Ectodermal cell (in vitro differentiated cells): ENCODE data around the gene SEL1L.

ENCODE experiments used
- H3K27ac ChIP-seq: 2 replicates; pipeline ENCODE4 v1.7.0; 2013; ENCODE audit warnings: mild to moderate bottlenecking, low read depth, low read length; ENCODE audit not compliant: insufficient read depth, poor library complexity, severe bottlenecking
- H3K27me3 ChIP-seq: 2 replicates; pipeline ENCODE4 v1.7.0; 2013; ENCODE audit warnings: mild to moderate bottlenecking, low read length; ENCODE audit not compliant: insufficient read depth, control insufficient read depth, poor library complexity, severe bottlenecking
- H3K36me3 ChIP-seq: one replicate; pipeline ENCODE4 v1.7.0; 2013; ENCODE audit warnings: low read length; ENCODE audit not compliant: control insufficient read depth, insufficient read depth
- H3K4me1 ChIP-seq: one replicate; pipeline ENCODE4 v1.7.0; 2013; ENCODE audit warnings: low read length; ENCODE audit not compliant: control insufficient read depth, insufficient read depth
- H3K4me3 ChIP-seq: 2 replicates; pipeline ENCODE4 v1.7.0; 2013; ENCODE audit warnings: low read depth, low read length, control low read depth; ENCODE audit not compliant: insufficient read depth
- H3K9me3 ChIP-seq: 2 replicates; pipeline ENCODE4 v1.7.0; 2013; ENCODE audit warnings: mild to moderate bottlenecking, low read length, moderate library complexity; ENCODE audit not compliant: control insufficient read depth
- WGBS, 2 experiments: methylation state at CpG; one replicate each; pipeline ENCODE4 v1.1.7; 2013; ENCODE audit warnings: missing lambda C conversion rate in 2 of 2; 5-methylcytosine and 5-hydroxymethylcytosine counted together

The SEL1L gene

GRCh38 chr14:81511111-81511904 is 22.3 kb downstream of the SEL1L start:
- WGBS, 2 experiments: 54 to 68% methylated on average over 4 to 6 of the region's 6 CpGs
- H3K36me3 ChIP-seq: no peaks in the 10 kb centered on the region

DNA sequence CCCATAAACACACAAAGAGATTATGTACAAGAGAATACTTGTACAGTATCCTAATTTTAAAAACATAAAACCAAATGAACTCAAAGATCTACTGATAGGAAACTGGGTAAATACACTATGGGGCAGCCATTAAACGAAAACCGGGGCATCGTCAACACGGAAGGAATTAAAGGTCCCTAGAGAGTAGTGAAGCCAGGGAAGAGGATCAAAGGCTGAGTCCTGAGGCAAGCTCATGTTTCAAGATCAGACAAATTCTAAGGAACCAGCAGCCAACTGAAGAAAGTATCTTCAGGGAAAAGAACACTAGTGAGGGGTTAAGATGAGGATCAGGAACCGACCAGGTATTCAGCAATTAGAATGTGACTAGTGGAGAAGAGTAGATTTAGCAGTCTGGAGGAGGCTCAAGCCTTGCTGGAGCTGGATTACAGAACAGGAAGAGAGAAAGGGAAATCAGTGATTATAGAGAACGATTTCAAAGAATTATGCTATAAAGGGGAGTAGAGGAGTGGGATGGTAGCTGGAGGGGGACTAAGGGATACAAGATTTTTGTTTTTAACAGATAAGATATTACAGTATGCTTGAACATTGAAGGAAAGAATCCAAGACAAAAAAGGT is 23.7 kb downstream of the SEL1L start:
- Histone ChIP-seq H3K4me3 (no peak overlapping the region), H3K27me3 (no peaks in the 10 kb centered on the region), H3K36me3 (no peaks in the 10 kb centered on the region), H3K4me1 (peaks cover 5% of the 10 kb centered on the region), H3K27ac (no peak overlapping the region), H3K9me3 (no peaks in the 10 kb centered on the region)
- WGBS, 2 experiments: 76 to 83% methylated on average over 6 of the region's 6 CpGs

More at GRCh38 chr14:81511111-81511904, 22.3 kb downstream of the SEL1L start:
- no peaks in the 10 kb centered on the region for H3K27me3 ChIP-seq
- no peaks in the 10 kb centered on the region for H3K9me3 ChIP-seq
- H3K4me3 ChIP-seq: no peak overlapping the region
- peaks cover 5% of the 10 kb centered on the region for H3K4me1 ChIP-seq
- H3K27ac ChIP-seq: no peak overlapping the region

- peaks cover 5% of the 10 kb centered on the region for H3K36me3 ChIP-seq
- 87 to 88% methylated on average over 5 of the region's 5 CpGs for WGBS, 2 experiments
Observed at GRCh38 chr14:81509321-81509720, 24.3 kb downstream of the SEL1L start.

GRCh38 chr14:81506487-81506886 is 27.2 kb downstream of the SEL1L start:
- no peaks in the 10 kb centered on the region for H3K27me3 ChIP-seq
- H3K4me3 ChIP-seq: no peak overlapping the region
- peaks cover 21% of the 10 kb centered on the region for H3K36me3 ChIP-seq
- H3K9me3 ChIP-seq: no peaks in the 10 kb centered on the region
- peaks cover under 1% of the 10 kb centered on the region for H3K4me1 ChIP-seq
- H3K27ac ChIP-seq: no peak overlapping the region

More at GRCh38 chr14:81509321-81509720, 24.3 kb downstream of the SEL1L start:
- Histone ChIP-seq H3K4me1 (peaks cover 5% of the 10 kb centered on the region), H3K27ac (no peak overlapping the region), H3K9me3 (no peaks in the 10 kb centered on the region), H3K4me3 (no peak overlapping the region), H3K27me3 (no peaks in the 10 kb centered on the region)

- no peaks in the 10 kb centered on the region for H3K9me3 ChIP-seq
- peaks cover 21% of the 10 kb centered on the region for H3K36me3 ChIP-seq
- H3K4me1 ChIP-seq: no peaks in the 10 kb centered on the region
- no peak overlapping the region for H3K4me3 ChIP-seq
- H3K27ac ChIP-seq: no peak overlapping the region
- H3K27me3 ChIP-seq: no peaks in the 10 kb centered on the region
- WGBS, 2 experiments: 91 to 93% methylated on average over 2 of the region's 2 CpGs
Observed at GRCh38 chr14:81504864-81505263, 28.8 kb downstream of the SEL1L start.

DNA sequence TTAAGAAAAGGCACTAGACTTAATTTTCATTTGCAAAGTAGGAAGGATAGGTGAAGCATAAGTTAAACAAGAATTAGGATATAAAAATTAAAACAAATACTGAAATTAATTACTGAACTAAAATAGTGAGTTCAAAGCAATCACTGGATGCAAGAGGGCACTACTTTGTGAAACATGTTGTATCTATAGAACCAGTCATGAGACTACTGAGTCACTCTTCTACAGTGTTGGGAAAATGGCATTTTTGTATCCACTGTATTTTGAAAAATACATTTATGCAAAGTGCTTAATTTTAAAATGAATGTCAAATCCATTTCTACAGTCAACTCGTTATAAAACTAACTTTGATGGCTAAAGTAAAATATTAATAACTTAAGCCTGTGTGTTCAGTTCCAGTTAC is 47.9 kb downstream of the SEL1L start:
- no peaks in the 10 kb centered on the region for H3K27me3 ChIP-seq
- WGBS, 2 experiments: 100% methylated on average over 1 of the region's 1 CpG; no CpG with 5 or more reads in 1 of the 2 experiments
- no peaks in the 10 kb centered on the region for H3K9me3 ChIP-seq
- peaks cover 10% of the 10 kb centered on the region for H3K36me3 ChIP-seq
- no peak overlapping the region for H3K4me3 ChIP-seq
- no peaks in the 10 kb centered on the region for H3K4me1 ChIP-seq
- no peak overlapping the region for H3K27ac ChIP-seq

DNA sequence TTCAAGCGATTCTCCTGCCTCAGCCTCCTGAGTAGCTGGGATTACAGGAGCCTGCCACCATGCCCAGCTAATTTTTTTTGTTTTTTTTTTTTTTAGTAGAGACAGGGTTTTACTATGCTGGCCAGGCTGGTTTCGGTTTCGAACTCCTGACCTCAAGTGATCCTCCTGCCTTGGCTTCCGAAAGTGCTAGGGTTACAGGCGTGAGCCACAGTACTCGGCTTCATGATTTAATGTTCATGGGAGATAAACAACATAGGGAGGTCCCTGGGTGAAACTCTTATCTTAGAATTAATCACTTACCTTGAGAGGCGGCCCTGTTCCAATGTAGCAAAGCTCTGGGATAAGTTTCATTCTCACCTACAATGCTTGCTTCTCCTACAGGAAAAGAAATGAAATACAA is 48.3 kb downstream of the SEL1L start:
- WGBS, 2 experiments: 93 to 96% methylated on average over 7 of the region's 7 CpGs
- Histone ChIP-seq H3K27me3 (no peaks in the 10 kb centered on the region), H3K4me1 (no peaks in the 10 kb centered on the region), H3K9me3 (no peaks in the 10 kb centered on the region), H3K4me3 (no peak overlapping the region), H3K36me3 (peaks cover 10% of the 10 kb centered on the region), H3K27ac (no peak overlapping the region)

- 95 to 99% methylated on average over 4 of the region's 4 CpGs for WGBS, 2 experiments
- H3K27ac ChIP-seq: no peak overlapping the region
- H3K36me3 ChIP-seq: peaks cover 12% of the 10 kb centered on the region
- no peaks in the 10 kb centered on the region for H3K9me3 ChIP-seq
- H3K4me1 ChIP-seq: no peaks in the 10 kb centered on the region
- no peaks in the 10 kb centered on the region for H3K27me3 ChIP-seq
- H3K4me3 ChIP-seq: no peak overlapping the region
Observed at GRCh38 chr14:81484120-81484519, 49.5 kb downstream of the SEL1L start.

DNA sequence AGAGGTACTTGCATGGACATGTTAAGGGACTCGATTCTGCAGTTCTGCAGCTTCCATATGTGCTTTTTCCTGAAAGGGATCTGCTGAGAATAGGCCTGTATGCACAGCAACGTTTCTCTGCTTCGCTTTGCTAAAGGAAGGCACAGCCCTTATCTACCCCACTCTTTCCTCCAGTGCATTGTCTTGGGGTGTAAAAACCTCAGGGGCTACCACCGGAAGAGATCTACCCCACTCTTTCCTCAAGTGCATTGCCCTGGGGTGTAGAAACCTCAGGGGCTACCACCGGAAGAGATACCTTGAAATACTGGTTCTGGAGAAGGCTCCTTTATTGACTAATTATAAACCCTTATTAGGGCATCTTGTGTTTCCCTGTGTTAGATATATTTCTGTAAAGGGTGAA is 52.9 kb downstream of the SEL1L start:
- Histone ChIP-seq H3K9me3 (no peaks in the 10 kb centered on the region), H3K4me3 (no peak overlapping the region), H3K4me1 (no peaks in the 10 kb centered on the region), H3K27ac (no peak overlapping the region), H3K27me3 (no peaks in the 10 kb centered on the region), H3K36me3 (peaks cover 21% of the 10 kb centered on the region)
- WGBS, 2 experiments: 93 to 94% methylated on average over 4 to 5 of the region's 5 CpGs

DNA sequence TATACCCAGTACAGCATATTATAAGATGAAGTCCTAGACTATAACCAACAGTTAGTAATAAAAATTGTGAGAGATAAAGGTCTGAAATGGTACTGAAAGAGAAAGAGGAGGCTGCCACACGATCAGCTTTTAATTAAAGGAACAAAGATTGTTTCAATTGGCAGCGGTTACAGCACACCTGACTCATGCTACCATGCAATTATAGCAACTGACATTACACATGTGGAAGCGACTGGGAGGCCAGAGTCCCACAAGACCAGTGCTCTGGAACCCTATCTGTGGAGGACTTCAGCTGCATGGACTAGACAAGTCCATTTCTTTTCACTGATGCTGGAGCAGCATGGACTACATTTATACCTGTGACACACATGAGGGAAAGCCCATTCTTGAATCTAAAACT is 55.2 kb downstream of the SEL1L start:
- H3K4me3 ChIP-seq: no peak overlapping the region
- H3K36me3 ChIP-seq: peaks cover 19% of the 10 kb centered on the region
- no peaks in the 10 kb centered on the region for H3K9me3 ChIP-seq
- H3K27ac ChIP-seq: no peak overlapping the region
- no peaks in the 10 kb centered on the region for H3K4me1 ChIP-seq
- no peaks in the 10 kb centered on the region for H3K27me3 ChIP-seq
- 92 to 94% methylated on average over 3 of the region's 3 CpGs for WGBS, 2 experiments
